ENCODE results near the gene WNT8A. TPM values are rescaled to one million over a fixed set of nuclear protein-coding genes. Genes with fewer than 3 reads are reported as not detected.

Gene WNT8A
- polyA plus RNA-seq, 1 donor from 2014 or later: 0.26 TPM

DNA sequence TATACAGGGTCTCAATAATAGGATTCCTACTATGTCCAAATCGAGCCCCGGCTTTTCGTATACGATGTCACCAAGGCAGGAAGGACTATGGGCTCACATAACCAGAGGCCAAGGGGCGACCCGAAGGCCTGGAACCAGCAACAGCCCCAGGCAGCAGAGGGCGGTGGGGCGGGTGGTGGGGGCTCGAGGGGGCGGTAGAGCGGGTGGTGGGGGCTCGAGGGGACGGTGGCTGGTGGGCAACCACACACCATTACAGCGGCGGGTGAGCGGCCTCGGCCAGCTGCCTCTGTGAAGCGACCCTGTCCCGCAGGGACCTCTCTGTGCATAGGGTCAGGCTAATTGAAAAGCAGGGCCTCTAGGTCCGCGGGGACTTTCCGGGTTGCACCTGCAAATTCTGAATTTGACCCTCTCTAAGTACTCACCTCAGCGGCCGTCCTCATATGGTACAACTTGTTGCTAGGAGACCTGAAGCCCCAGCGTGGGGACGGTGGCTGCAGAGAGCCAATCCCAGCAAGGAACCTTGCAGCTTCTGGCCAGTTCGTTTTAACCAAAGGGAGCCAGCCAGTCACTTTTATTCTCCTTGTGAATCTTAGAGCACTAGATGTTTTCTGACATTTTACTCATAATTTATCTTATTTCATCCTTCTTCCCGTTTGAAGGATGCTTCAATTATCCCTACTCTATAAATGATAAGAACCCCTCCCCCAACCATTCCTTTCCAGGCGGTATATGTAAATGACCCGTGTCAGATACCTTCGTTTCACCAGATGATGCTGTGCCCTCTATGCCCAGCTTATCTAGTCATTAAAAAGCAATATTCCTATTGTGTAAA lies 55.3 kb downstream of the WNT8A start, which contains the start of gene NME5:
Gene NME5, minus strand, starts transcription at position 480 of the 832 bp plus-strand sequence. CDS start 648 bp downstream, outside the sequence.
- Histone ChIP-seq H3K9ac (ENCODE audit: low read length) (peak within 1 kb of the TSS; percentile 45), H3K9me2 (ENCODE audit: insufficient read depth, low read length) (no peaks in the 10 kb centered on the region), H2AFZ (ENCODE audit: low read depth, low read length) (peak within 1 kb of the TSS; percentile 42), H3K36me3 (ENCODE audit: insufficient read depth, low read length) (no peaks in the 10 kb centered on the region), H3K79me2 (replicated peaks; ENCODE audit: insufficient read depth, low read length) (no peaks in the 10 kb centered on the region), H3K27me3 (ENCODE audit: insufficient read depth, low read depth, low read length) (no peaks in the 10 kb centered on the region), H4K20me1 (ENCODE audit: insufficient read depth) (no peaks in the 10 kb centered on the region), H3K4me3 (ENCODE audit: low read length) (peak within 1 kb of the TSS; percentile 67), H3K4me2 (ENCODE audit: low read length) (peak within 1 kb of the TSS; percentile 74), H3K27ac (ENCODE audit: low read length) (peak within 1 kb of the TSS; percentile 21), H3K9me3 (ENCODE audit: low read length) (no peaks in the 10 kb centered on the region), H3F3A (ENCODE audit: insufficient read depth, low read length, poor library complexity, severe bottlenecking) (no peaks in the 10 kb centered on the region)
- TF ChIP-seq POLR2AphosphoS5 (IDR thresholded peaks at IDR 0.05) (peak; percentile 13), RAD21 (conservative IDR thresholded peaks at IDR 0.05) (no peak), SMC3 (conservative IDR thresholded peaks at IDR 0.05; ENCODE audit: poor library complexity) (no peak), EP300 (conservative IDR thresholded peaks at IDR 0.05; ENCODE audit: poor library complexity, severe bottlenecking) (peak; percentile 23), EZH2 (IDR thresholded peaks at IDR 0.05; ENCODE audit: borderline replicate concordance, insufficient read depth, low read length, poor library complexity, severe bottlenecking) (no peak), MXI1 (conservative IDR thresholded peaks at IDR 0.05; ENCODE audit: poor library complexity, severe bottlenecking) (peak; percentile 47), TAF1 (IDR thresholded peaks at IDR 0.05; ENCODE audit: low read depth) (no peak)
- TF ChIP-seq, protein P1, sequence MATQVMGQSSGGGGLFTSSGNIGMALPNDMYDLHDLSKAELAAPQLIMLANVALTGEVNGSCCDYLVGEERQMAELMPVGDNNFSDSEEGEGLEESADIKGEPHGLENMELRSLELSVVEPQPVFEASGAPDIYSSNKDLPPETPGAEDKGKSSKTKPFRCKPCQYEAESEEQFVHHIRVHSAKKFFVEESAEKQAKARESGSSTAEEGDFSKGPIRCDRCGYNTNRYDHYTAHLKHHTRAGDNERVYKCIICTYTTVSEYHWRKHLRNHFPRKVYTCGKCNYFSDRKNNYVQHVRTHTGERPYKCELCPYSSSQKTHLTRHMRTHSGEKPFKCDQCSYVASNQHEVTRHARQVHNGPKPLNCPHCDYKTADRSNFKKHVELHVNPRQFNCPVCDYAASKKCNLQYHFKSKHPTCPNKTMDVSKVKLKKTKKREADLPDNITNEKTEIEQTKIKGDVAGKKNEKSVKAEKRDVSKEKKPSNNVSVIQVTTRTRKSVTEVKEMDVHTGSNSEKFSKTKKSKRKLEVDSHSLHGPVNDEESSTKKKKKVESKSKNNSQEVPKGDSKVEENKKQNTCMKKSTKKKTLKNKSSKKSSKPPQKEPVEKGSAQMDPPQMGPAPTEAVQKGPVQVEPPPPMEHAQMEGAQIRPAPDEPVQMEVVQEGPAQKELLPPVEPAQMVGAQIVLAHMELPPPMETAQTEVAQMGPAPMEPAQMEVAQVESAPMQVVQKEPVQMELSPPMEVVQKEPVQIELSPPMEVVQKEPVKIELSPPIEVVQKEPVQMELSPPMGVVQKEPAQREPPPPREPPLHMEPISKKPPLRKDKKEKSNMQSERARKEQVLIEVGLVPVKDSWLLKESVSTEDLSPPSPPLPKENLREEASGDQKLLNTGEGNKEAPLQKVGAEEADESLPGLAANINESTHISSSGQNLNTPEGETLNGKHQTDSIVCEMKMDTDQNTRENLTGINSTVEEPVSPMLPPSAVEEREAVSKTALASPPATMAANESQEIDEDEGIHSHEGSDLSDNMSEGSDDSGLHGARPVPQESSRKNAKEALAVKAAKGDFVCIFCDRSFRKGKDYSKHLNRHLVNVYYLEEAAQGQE (IDR thresholded peaks at IDR 0.05; ENCODE audit: borderline replicate concordance): no peak
- TF ChIP-seq, protein P2, sequence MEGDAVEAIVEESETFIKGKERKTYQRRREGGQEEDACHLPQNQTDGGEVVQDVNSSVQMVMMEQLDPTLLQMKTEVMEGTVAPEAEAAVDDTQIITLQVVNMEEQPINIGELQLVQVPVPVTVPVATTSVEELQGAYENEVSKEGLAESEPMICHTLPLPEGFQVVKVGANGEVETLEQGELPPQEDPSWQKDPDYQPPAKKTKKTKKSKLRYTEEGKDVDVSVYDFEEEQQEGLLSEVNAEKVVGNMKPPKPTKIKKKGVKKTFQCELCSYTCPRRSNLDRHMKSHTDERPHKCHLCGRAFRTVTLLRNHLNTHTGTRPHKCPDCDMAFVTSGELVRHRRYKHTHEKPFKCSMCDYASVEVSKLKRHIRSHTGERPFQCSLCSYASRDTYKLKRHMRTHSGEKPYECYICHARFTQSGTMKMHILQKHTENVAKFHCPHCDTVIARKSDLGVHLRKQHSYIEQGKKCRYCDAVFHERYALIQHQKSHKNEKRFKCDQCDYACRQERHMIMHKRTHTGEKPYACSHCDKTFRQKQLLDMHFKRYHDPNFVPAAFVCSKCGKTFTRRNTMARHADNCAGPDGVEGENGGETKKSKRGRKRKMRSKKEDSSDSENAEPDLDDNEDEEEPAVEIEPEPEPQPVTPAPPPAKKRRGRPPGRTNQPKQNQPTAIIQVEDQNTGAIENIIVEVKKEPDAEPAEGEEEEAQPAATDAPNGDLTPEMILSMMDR (IDR thresholded peaks at IDR 0.05; ENCODE audit: poor library complexity, severe bottlenecking): no peak

DNA sequence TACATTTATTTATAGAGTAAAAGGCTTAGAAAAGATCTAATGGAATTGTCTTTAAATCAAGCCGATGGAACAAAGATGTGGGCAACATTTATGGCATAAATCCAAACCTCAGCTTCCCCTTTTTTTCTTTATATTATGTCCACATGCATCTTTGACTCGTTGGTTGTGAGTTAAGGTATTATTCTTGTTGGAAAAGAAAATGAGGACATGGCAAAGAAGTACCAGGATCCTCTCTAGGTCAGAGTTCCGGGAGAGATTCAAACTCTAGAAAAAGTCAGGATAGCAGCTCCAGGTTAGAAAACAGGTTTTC lies 55.9 kb downstream of the WNT8A start:
- Histone ChIP-seq H3K9me2 (ENCODE audit: insufficient read depth, low read length) (no peaks in the 10 kb centered on the region), H2AFZ (ENCODE audit: low read depth, low read length) (peak overlapping the region; percentile 42), H3F3A (ENCODE audit: insufficient read depth, low read length, poor library complexity, severe bottlenecking) (no peaks in the 10 kb centered on the region), H3K36me3 (ENCODE audit: insufficient read depth, low read length) (no peaks in the 10 kb centered on the region), H3K4me2 (ENCODE audit: low read length) (peak overlapping the region; percentile 38), H3K4me3 (ENCODE audit: low read length) (peak overlapping the region; percentile 67), H3K27me3 (ENCODE audit: insufficient read depth, low read depth, low read length) (no peaks in the 10 kb centered on the region), H3K9me3 (ENCODE audit: low read length) (no peaks in the 10 kb centered on the region), H3K9ac (ENCODE audit: low read length) (peak overlapping the region; percentile 45), H4K20me1 (ENCODE audit: insufficient read depth) (no peaks in the 10 kb centered on the region), H3K79me2 (replicated peaks; ENCODE audit: insufficient read depth, low read length) (no peaks in the 10 kb centered on the region), H3K27ac (ENCODE audit: low read length) (peak overlapping the region; percentile 21)
- TF ChIP-seq TAF1 (IDR thresholded peaks at IDR 0.05; ENCODE audit: low read depth) (no peak), EZH2 (IDR thresholded peaks at IDR 0.05; ENCODE audit: borderline replicate concordance, insufficient read depth, low read length, poor library complexity, severe bottlenecking) (no peak), EP300 (conservative IDR thresholded peaks at IDR 0.05; ENCODE audit: poor library complexity, severe bottlenecking) (no peak), POLR2AphosphoS5 (IDR thresholded peaks at IDR 0.05) (no peak), SMC3 (conservative IDR thresholded peaks at IDR 0.05; ENCODE audit: poor library complexity) (no peak)
- TF ChIP-seq, protein P2 (IDR thresholded peaks at IDR 0.05; ENCODE audit: poor library complexity, severe bottlenecking): no peak

All from neural cell (in vitro differentiated cells).